ENCODE results near the gene CFAP119.
A peak's percentile ranks its signal among the peaks of the same experiment; 100 is the strongest.
"Not testable (repeated sequence)": the region's sequence is repeated elsewhere in the genome, so short reads cannot be mapped to it uniquely, and the experiment has no call there.

CFAP119 gene

GRCh38 chr16:30761928-30762902 is at the start of gene CFAP119, which contains the start of gene RNF40:
CFAP119 (minus strand) TSS chr16:30762062; CDS start chr16:30761748, 314 bp downstream.
RNF40 (plus strand) TSS chr16:30762322; CDS start chr16:30762546, 224 bp downstream.
- TF ChIP-seq CTCF (IDR thresholded peaks at IDR 0.05; ENCODE audit: low read length, missing control alignments) = no peak
- H3K4me3 ChIP-seq (replicated peaks; ENCODE audit: low read depth, low read length) = peak within 1 kb of the TSS; percentile 97
- peak; percentile 98 for DNase-seq (ENCODE audit: low read depth)

GRCh38 chr16:30809675-30810074 is 47.8 kb upstream of the CFAP119 start:
- DNase-seq (ENCODE audit: low read depth); H3K4me3 ChIP-seq (replicated peaks; ENCODE audit: low read depth, low read length): not testable (repeated sequence)

- H3K4me3 ChIP-seq (replicated peaks; ENCODE audit: low read depth, low read length); DNase-seq (ENCODE audit: low read depth): not testable (repeated sequence)
These were observed 47.1 kb upstream of the CFAP119 start for GRCh38 chr16:30808890-30809426.

GRCh38 chr16:30808146-30808545 is 46.3 kb upstream of the CFAP119 start:
- DNase-seq (ENCODE audit: low read depth) = no peak
- no peak overlapping the region for H3K4me3 ChIP-seq (replicated peaks; ENCODE audit: low read depth, low read length)
- no peak for TF ChIP-seq CTCF (IDR thresholded peaks at IDR 0.05; ENCODE audit: low read length, missing control alignments)

GRCh38 chr16:30805370-30806169 is 43.7 kb upstream of the CFAP119 start:
- TF ChIP-seq CTCF (IDR thresholded peaks at IDR 0.05; ENCODE audit: low read length, missing control alignments) = no peak
- H3K4me3 ChIP-seq (replicated peaks; ENCODE audit: low read depth, low read length) = peak overlapping the region; percentile 81
- DNase-seq (ENCODE audit: low read depth) = peak; percentile 82

GRCh38 chr16:30805056-30805369 is 43.2 kb upstream of the CFAP119 start:
- DNase-seq (ENCODE audit: low read depth) = peak; percentile 20
- peak overlapping the region; percentile 81 for H3K4me3 ChIP-seq (replicated peaks; ENCODE audit: low read depth, low read length)
- no peak for TF ChIP-seq CTCF (IDR thresholded peaks at IDR 0.05; ENCODE audit: low read length, missing control alignments)

- TF ChIP-seq CTCF (IDR thresholded peaks at IDR 0.05; ENCODE audit: low read length, missing control alignments) = no peak
- no peak overlapping the region for H3K4me3 ChIP-seq (replicated peaks; ENCODE audit: low read depth, low read length)
- no peak for DNase-seq (ENCODE audit: low read depth)
These were observed 41.1 kb upstream of the CFAP119 start for GRCh38 chr16:30802936-30803335.

All from fibroblast of pulmonary artery (primary cell).